ENCODE results near the gene CIB4.

DNA sequence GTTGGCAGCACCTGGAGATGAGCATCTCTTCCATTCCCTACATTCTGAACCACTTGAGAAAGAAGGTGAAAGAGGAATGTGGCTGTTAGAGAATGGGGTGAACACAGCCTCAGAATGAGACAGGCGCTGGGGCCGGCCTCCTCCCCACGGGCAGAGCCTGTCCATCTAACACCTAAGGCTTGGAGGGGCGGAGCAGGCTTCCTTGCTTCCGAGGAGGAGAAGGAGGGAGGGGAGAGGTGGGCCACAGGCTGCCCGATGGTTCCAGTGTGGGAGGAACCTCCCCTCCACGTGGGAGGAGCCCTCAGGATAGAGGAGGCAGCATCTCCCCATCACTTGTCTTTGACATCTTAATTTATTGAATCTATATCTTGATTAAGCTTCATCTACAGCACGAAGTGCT is 68.6 kb downstream of the CIB4 start:
- TF ChIP-seq BACH2 (CRISPR knock-in tag; IDR thresholded peaks at IDR 0.05; ENCODE audit: borderline replicate concordance) (no peak), TOX (CRISPR knock-in tag; IDR thresholded peaks at IDR 0.05; ENCODE audit: borderline replicate concordance) (no peak), ARNTL (CRISPR knock-in tag; IDR thresholded peaks at IDR 0.05; ENCODE audit: borderline replicate concordance, low read depth) (no peak), GLIS3 (CRISPR knock-in tag; IDR thresholded peaks at IDR 0.05) (no peak), OSR1 (CRISPR knock-in tag; IDR thresholded peaks at IDR 0.05) (no peak), ZNF565 (CRISPR knock-in tag; conservative IDR thresholded peaks at IDR 0.05; ENCODE audit: low read depth) (no peak), CSDC2 (CRISPR knock-in tag; IDR thresholded peaks at IDR 0.05) (no peak), ZNF70 (CRISPR knock-in tag; IDR thresholded peaks at IDR 0.05) (no peak), ZFP30 (CRISPR knock-in tag; IDR thresholded peaks at IDR 0.05) (no peak), RARB (CRISPR knock-in tag; IDR thresholded peaks at IDR 0.05) (no peak), ZFP3 (CRISPR knock-in tag; IDR thresholded peaks at IDR 0.05) (no peak), ESRRG (CRISPR knock-in tag; IDR thresholded peaks at IDR 0.05) (no peak), TCF4 (CRISPR knock-in tag; IDR thresholded peaks at IDR 0.05; ENCODE audit: borderline replicate concordance) (no peak)
- TF ChIP-seq, protein P1, sequence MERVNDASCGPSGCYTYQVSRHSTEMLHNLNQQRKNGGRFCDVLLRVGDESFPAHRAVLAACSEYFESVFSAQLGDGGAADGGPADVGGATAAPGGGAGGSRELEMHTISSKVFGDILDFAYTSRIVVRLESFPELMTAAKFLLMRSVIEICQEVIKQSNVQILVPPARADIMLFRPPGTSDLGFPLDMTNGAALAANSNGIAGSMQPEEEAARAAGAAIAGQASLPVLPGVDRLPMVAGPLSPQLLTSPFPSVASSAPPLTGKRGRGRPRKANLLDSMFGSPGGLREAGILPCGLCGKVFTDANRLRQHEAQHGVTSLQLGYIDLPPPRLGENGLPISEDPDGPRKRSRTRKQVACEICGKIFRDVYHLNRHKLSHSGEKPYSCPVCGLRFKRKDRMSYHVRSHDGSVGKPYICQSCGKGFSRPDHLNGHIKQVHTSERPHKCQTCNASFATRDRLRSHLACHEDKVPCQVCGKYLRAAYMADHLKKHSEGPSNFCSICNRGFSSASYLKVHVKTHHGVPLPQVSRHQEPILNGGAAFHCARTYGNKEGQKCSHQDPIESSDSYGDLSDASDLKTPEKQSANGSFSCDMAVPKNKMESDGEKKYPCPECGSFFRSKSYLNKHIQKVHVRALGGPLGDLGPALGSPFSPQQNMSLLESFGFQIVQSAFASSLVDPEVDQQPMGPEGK (CRISPR knock-in tag; IDR thresholded peaks at IDR 0.05; ENCODE audit: borderline replicate concordance), result no peak

Measured in SK-N-SH treated with all-trans-retinoic acid at 6 μM for 48 hours (cell line).